OCI-M1 (cell line): ENCODE data around the gene PWP1.

Experiments used
- DNase-seq: peaks from one replicate; lab custom pipeline; 2025; lab: John Stamatoyannopoulos, UW

The PWP1 gene

DNA sequence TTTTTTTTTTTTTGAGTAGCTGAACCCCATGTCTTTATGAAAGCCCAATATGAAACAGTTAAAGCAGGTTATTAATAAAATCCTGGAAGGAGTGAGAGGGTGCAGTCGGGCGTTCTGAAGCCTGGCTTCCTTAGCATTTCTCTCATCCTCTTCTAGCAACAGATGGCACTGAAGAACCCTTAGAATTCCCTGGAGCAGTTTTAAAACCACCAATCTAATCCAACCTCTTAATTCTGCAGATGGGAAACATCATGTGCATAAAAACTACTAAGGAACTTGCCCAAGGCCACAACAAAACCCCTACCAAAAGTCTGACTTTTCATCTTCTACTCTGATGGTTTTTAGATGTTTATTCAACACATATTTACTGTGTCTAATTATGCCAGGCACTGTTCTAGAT lies 50.2 kb downstream of the PWP1 start:
- DNase-seq = no peak

DNA sequence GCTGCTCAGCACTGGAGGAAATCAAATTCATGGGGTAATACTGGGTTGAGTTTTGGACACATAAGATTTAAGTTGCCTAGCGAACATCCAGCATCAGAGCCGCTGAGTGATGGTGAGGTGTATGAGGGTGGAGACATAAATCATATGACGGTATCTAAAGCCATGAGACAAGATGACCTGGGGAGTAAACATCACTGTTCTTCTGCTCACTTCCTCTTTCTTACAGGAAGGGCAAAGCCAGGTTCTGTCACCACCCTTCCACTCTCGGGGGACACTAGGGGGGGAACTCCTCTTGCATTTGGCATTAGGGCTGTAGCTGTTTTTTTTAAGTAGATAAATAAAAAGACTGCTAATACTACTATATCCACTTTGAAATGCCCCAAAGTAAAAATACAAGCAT lies 51.3 kb downstream of the PWP1 start:
- DNase-seq = no peak

DNA sequence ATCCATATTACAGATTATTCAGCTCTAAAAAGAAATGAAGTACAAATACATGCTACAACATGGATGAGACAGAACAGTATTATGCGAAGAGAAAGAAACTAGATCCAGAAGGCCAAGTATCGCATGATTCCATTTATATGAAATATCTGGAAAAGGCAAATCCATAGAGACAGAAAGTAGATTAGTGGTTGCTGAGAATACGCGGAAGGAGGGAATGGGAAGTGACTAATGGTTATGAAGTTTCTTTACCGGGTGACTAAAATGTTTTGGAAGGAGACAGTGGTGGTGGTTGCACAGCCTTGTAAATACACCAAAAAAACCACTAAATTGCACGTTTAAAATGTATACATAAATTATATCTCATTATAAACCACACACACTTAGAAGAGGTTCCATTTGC lies 62.9 kb downstream of the PWP1 start:
- DNase-seq = no peak

DNA sequence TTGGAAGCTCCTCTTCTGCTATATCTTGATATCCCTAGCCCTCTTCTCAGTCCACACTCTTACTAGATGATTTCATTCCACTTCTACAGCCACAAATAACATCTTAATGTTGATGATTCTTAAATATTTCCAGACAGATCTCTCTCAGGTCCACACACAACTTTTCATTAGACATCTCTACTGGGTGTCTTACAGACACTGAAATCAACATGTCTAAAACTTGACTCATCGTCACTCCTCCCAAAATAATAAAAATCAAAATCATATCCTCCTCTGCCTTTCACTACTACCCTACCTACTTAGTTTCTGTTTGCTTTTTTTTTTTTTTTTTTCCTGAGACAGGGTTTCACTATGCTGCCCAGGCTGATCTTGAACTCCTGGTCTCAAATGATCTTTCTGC lies 63.5 kb downstream of the PWP1 start:
- DNase-seq = no peak

DNA sequence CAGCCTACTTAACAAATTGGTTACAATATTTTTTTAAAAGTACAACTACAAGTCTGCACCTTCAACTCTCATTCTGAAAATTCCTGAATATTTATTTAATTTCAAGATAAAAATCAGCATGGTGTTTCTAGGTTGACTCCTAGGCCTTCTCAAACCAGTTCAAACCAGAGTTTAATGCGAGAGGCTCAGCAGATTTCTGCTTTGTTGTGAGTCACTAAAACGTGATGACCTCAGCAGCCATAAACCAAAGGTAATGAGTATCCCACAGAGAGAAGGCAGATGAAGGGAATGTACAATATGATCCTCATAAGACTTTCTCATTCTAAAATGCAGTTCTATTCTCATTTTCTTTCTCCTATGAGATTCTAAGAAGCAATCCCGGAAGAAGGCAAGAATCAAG lies 73.8 kb downstream of the PWP1 start:
- peak; percentile 85 for DNase-seq

DNA sequence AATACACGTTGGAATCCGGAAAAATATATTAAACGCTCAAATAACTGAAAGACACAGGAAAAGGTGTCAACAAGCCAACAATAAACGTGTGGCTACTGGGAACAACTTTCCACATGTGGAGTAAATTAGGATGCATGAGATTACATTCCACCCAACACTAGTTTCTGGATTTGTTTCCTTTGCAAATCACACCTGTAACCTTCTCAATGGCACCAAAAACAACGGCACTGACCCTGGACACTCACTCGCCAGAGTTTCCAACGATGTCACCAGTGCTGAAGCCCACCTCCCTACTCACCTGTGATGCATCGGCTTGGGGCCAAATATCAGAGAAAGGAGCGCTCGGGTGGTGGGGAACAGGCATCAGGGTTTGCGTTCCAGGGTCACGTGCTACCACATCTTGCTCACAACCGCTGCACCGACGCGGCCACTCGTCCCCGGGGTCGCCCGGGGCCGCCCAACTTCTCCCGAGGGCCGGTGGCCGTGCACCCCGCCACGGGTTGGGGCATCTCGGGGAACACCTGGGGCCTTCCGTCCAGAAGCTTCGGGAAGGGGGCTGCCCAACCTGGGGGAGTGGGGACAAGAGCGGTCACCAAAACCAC lies 74.7 kb downstream of the PWP1 start:
- DNase-seq = peak; percentile 53

DNA sequence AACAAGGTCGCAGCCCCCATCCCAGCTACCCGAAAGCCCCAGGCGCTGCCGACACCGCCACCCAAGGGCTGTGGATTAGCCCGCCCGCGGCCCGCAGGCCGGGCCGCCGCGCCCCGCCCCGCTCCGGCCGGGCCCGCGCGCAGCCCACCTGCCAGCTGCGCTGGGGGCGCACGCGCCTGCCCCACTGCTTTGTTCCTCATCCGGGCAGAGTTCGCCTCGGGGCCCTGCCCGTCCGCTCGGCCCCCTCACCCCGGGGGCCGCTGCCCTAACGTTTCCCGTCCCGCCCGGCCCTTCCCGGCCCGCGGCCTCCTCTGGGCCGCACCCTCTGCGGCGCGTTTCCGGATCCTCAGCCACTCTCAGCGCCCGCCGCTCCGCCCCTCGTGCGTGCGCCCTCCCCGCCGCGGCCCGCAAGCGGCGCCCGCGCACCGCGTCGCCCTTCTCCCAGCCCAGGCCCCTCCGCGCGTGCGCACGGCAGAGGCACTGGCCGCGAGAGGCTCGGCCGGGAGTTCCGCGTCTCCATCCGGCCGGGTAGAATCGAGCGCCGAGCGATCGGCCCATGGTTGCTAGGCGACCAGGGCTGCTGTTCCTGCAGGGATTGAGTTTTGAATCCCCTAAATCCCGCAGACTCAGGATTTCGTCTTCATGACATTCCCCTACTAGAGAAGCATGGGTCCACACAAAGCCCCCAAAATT lies 75.4 kb downstream of the PWP1 start, which contains the start of gene PRDM4:
PRDM4 (minus strand) TSS at position 329 of the 693 bp plus-strand sequence. CDS start 622 bp downstream, outside the sequence.
- peak; percentile 96 for DNase-seq

DNA sequence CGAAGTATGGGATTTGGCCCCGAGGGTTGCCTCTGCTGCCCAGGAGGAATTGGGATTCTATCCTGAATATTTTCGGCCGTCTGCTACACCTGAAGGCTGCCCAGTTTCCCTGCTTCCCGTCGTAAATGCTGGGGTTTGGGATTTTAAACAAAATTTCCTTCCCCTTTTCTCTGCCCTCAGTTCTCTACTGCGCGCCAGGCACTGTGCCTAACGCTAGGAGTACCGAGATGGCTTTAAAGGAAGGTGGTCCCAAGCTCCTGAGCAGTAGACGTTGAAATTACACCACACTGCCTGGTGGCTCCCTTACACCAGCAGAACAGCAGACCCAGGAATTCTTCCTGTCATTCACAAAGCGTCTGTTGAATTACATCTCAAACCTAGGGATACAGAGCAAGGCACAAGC lies 75.9 kb downstream of the PWP1 start:
- DNase-seq = no peak
